ENCODE measurements around the gene PLCB1.

The PLCB1 gene

GRCh38 chr20:8909596-8909995 is 777.5 kb downstream of the PLCB1 start:
- Mint-ChIP-seq H3K4me3 (no peak overlapping the region), H3K36me3 (no peaks in the 10 kb centered on the region), H3K27me3 (no peaks in the 10 kb centered on the region), H3K9me3 (ENCODE audit: low read depth) (peaks cover 4% of the 10 kb centered on the region), H3K27ac (no peak overlapping the region), H3K4me1 (ENCODE audit: low read depth) (no peaks in the 10 kb centered on the region)

- H3K9me3 Mint-ChIP-seq (ENCODE audit: low read depth): peaks cover 13% of the 10 kb centered on the region
- no peaks in the 10 kb centered on the region for H3K36me3 Mint-ChIP-seq
- no peaks in the 10 kb centered on the region for H3K4me1 Mint-ChIP-seq (ENCODE audit: low read depth)
- H3K4me3 Mint-ChIP-seq: no peak overlapping the region
- no peaks in the 10 kb centered on the region for H3K27me3 Mint-ChIP-seq
- H3K27ac Mint-ChIP-seq: no peak overlapping the region
These were observed 780.0 kb downstream of the PLCB1 start for GRCh38 chr20:8912096-8912495.

- H3K4me3 Mint-ChIP-seq: no peak overlapping the region
- H3K4me1 Mint-ChIP-seq (ENCODE audit: low read depth): no peaks in the 10 kb centered on the region
These were observed 780.7 kb downstream of the PLCB1 start for GRCh38 chr20:8912731-8913130.

GRCh38 chr20:8913456-8913855 is 781.4 kb downstream of the PLCB1 start:
- no peak overlapping the region for H3K27ac Mint-ChIP-seq
- H3K27me3 Mint-ChIP-seq: no peaks in the 10 kb centered on the region
- H3K36me3 Mint-ChIP-seq: no peaks in the 10 kb centered on the region
- H3K9me3 Mint-ChIP-seq (ENCODE audit: low read depth): peaks cover 9% of the 10 kb centered on the region
- H3K4me3 Mint-ChIP-seq: no peak overlapping the region
- H3K4me1 Mint-ChIP-seq (ENCODE audit: low read depth): no peaks in the 10 kb centered on the region

More at GRCh38 chr20:8912731-8913130, 780.7 kb downstream of the PLCB1 start:
- Mint-ChIP-seq H3K27me3 (no peaks in the 10 kb centered on the region), H3K27ac (no peak overlapping the region), H3K9me3 (ENCODE audit: low read depth) (peaks cover 13% of the 10 kb centered on the region), H3K36me3 (no peaks in the 10 kb centered on the region)

GRCh38 chr20:8914421-8914820 is 782.4 kb downstream of the PLCB1 start:
- Mint-ChIP-seq H3K4me1 (ENCODE audit: low read depth) (no peaks in the 10 kb centered on the region), H3K27me3 (no peaks in the 10 kb centered on the region), H3K36me3 (no peaks in the 10 kb centered on the region), H3K27ac (no peak overlapping the region), H3K9me3 (ENCODE audit: low read depth) (peaks cover 9% of the 10 kb centered on the region), H3K4me3 (no peak overlapping the region)

- Mint-ChIP-seq H3K27ac (no peak overlapping the region), H3K9me3 (ENCODE audit: low read depth) (peaks cover 9% of the 10 kb centered on the region), H3K27me3 (no peaks in the 10 kb centered on the region), H3K4me3 (no peak overlapping the region), H3K36me3 (no peaks in the 10 kb centered on the region), H3K4me1 (ENCODE audit: low read depth) (no peaks in the 10 kb centered on the region)
These were observed 785.0 kb downstream of the PLCB1 start for GRCh38 chr20:8917084-8917483.

- no peak overlapping the region for H3K27ac Mint-ChIP-seq
- no peak overlapping the region for H3K4me3 Mint-ChIP-seq
- H3K36me3 Mint-ChIP-seq: no peaks in the 10 kb centered on the region
- H3K9me3 Mint-ChIP-seq (ENCODE audit: low read depth): peaks cover 9% of the 10 kb centered on the region
- no peaks in the 10 kb centered on the region for H3K4me1 Mint-ChIP-seq (ENCODE audit: low read depth)
- no peaks in the 10 kb centered on the region for H3K27me3 Mint-ChIP-seq
These were observed 786.1 kb downstream of the PLCB1 start for GRCh38 chr20:8918145-8918544.

- Mint-ChIP-seq H3K4me1 (ENCODE audit: low read depth) (no peaks in the 10 kb centered on the region), H3K9me3 (ENCODE audit: low read depth) (no peaks in the 10 kb centered on the region), H3K27me3 (no peaks in the 10 kb centered on the region), H3K27ac (no peak overlapping the region), H3K4me3 (no peak overlapping the region), H3K36me3 (no peaks in the 10 kb centered on the region)
These were observed 792.5 kb downstream of the PLCB1 start for GRCh38 chr20:8924539-8924938.

- Mint-ChIP-seq H3K9me3 (ENCODE audit: low read depth) (no peaks in the 10 kb centered on the region), H3K4me1 (ENCODE audit: low read depth) (no peaks in the 10 kb centered on the region), H3K4me3 (no peak overlapping the region), H3K36me3 (no peaks in the 10 kb centered on the region), H3K27me3 (no peaks in the 10 kb centered on the region), H3K27ac (no peak overlapping the region)
These were observed 798.7 kb downstream of the PLCB1 start for GRCh38 chr20:8930726-8931125.

- Mint-ChIP-seq H3K4me1 (ENCODE audit: low read depth) (no peaks in the 10 kb centered on the region), H3K36me3 (no peaks in the 10 kb centered on the region), H3K4me3 (no peak overlapping the region), H3K27me3 (no peaks in the 10 kb centered on the region), H3K9me3 (ENCODE audit: low read depth) (no peaks in the 10 kb centered on the region), H3K27ac (no peak overlapping the region)
These were observed 800.4 kb downstream of the PLCB1 start for GRCh38 chr20:8932192-8933165.

- no peaks in the 10 kb centered on the region for H3K9me3 Mint-ChIP-seq (ENCODE audit: low read depth)
- no peaks in the 10 kb centered on the region for H3K27me3 Mint-ChIP-seq
- no peaks in the 10 kb centered on the region for H3K4me1 Mint-ChIP-seq (ENCODE audit: low read depth)
- no peak overlapping the region for H3K4me3 Mint-ChIP-seq
- H3K36me3 Mint-ChIP-seq: no peaks in the 10 kb centered on the region
- H3K27ac Mint-ChIP-seq: no peak overlapping the region
These were observed 801.3 kb downstream of the PLCB1 start for GRCh38 chr20:8933381-8933807.

- no peak overlapping the region for H3K27ac Mint-ChIP-seq
- H3K27me3 Mint-ChIP-seq: no peaks in the 10 kb centered on the region
- H3K9me3 Mint-ChIP-seq (ENCODE audit: low read depth): no peaks in the 10 kb centered on the region
- no peaks in the 10 kb centered on the region for H3K4me1 Mint-ChIP-seq (ENCODE audit: low read depth)
- H3K4me3 Mint-ChIP-seq: no peak overlapping the region
- H3K36me3 Mint-ChIP-seq: no peaks in the 10 kb centered on the region
These were observed 802.3 kb downstream of the PLCB1 start for GRCh38 chr20:8934362-8934761.

Measured in activated naive CD8-positive, alpha-beta T cell (primary cell).